GF-D8 (cell line): Measurements from ENCODE around the gene TSSK6.
"Not testable (repeated sequence)": the region's sequence is repeated elsewhere in the genome, so short reads cannot be mapped to it uniquely, and the experiment has no call there.

ENCODE experiments used
- DNase-seq: peaks from one replicate; lab custom pipeline; 2025; lab: John Stamatoyannopoulos, UW

Gene TSSK6

DNA sequence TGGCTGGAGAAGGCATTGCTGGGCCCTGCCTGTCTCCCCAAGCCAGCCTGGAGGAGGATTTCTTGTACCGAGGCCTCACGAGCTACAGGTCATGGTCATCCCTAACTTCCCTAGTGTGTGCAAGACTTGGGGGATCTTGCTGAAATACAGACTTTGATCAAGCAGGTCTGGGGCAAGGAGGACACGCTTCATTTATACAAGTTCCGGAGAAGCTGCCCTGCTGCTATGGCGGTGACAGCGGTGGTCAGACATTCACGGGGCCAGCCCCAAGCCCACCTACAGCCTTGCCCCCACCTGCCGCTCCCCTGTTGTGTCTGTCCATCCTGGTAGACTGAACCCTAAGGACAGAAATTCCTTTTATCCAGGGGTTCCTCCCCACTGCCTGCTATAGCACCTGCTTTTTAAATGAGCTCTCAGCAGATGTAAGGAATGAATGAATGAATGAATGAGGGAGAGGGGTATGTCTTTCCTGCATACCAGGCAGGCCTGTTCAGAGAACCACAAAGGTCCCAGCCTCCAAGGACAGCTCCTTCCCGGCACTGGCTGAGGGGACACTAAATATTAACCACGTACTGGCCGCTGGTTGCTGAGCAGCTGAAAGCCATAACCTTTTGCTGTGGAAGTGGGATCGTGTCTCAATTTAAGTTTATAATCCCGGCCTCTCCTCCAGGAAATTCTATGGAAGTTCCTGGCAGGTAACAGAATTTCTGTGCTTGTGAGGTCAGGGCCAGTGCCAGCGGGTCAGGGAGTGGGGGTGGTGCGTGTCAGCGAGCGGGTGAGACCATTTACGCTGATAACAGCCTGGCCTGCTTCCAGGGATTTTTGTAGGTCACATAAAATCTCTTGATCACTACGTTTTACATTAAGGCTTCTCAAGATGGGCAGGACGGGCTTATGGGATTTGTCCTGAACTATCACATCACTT, 27.1 kb downstream of the TSSK6 start:
- DNase-seq, result no peak

DNA sequence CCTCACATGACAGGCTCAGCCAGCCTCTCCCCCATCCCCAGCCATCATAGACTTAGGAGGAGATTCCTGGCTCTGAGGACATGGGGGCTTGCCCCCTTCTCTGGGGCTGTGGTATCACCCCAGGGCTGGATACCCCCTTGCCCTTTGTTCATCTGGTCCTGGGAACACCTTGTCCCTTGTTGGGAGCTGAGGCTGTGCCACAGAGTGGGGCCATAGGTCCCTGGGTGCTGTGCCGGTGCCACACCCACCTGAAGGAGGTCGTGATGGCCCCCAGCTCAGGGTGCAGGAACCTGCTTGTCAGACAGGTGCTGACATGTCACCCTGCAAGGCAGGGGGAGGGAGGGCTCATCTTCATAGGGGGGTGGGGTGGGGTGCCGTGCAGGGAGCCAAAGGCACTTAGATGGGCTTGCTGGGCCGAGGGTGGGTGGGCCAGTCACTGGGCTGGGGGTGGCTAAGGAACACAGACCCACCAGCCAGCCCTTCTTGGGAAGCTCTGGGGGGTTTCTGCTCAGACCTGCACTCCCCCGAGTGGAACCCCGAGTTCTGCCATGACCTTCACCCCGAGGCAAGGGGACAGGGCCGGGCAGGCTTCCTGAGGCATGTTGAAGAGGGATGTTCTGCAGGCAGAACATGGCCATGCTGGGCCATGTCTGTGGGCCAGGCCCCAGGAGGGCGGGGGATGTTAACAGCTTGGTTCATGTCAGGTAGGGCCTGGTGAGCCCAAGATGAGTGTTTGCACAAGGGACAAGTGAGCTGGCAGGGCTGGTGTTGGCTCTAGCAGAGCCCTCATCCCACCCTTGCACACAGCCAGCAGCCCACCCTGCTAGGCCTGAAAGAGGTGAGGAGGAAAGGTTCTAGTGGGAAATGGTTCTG, 28.0 kb downstream of the TSSK6 start:
- DNase-seq, result no peak

DNA sequence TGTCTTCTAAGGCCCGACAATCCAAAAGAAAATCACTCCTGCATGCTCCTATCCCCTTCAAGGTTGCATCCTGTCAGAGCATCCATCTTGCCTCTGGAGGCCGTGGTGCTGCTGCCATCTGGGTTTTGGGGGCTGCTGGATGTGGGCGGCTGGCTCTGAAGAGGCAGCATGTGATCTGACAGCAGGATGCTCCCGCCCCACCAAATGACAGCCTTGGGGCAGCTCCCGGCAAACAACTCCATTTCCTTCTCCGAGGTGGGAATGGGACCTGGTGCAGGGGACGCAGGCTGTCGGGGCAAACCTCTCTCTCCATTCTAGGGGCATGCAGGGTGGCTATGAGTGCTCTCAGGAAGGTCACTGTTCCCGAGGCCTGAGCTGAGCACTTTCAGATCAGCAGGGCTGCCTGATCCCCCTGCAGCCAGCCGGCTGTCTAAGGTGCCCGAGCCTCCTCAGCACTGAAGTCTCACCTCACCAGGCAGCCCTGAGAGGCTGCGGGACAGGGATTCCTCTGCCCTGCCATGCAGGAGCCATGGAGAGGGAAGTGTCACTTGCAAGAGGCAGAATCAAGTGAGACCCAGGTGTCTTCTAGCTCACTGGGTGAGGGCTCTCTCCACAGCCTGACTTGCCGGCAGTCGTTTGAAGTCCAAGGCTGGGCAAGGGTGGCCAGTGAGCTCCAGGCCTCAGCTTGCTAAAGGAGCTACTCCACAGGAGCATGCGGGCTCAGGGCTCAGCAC, 28.8 kb downstream of the TSSK6 start:
- no peak for DNase-seq

DNA sequence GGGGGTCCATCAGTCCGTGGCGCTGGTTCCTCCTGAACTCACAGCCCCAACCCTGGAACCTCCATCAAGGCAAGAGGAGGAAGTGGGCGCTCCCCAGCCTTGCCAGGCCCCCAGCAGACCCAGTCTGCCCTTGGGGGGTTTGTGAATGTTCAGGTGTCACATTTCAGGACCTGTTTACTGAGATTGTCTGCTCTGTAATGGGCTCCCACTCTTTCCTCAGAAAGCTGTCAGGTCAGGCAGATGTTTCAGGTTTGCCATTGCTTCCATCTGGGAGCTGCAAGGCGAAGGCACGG, 29.4 kb downstream of the TSSK6 start:
- DNase-seq, result no peak

DNA sequence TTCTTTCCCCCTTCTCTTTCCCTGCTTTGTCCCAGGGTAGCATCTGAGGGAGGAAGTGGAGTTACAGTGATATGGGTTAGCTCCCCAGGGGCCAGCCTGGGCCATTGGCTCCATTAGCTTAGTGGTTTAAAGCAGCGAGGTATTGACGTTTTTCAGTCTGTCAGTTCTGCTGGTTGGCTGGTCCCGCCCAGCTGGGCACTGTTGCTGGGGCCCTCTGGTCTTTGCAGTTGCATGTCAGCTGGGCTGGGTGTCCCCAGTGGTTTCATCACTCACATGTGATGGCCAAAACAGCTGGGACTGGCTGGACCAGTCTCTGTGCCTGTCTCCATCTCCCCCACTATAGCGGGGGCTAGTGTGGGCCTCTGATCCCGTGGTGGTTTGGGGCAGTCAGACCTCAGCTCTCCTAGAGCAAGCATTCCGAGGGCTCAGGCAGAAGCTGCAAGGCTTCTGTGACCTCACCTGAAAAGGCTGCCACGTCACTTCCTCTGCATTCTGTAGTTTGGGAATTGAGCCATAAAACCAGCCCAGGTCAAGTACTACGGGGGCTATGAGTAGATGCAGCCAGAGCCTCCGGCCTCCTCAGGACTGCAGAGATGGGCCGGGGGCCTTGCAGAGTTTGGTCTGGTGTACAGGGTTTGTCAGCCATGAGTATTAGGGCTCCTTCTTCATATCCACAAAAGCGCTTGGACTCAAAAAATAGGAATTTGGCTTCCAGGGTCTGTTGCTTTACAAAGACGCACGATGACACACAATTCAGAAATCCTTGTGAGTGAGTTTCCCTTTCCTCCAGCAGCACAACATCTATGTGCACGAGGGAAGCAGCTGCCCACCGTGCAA, 30.0 kb downstream of the TSSK6 start:
- DNase-seq, result no peak

DNA sequence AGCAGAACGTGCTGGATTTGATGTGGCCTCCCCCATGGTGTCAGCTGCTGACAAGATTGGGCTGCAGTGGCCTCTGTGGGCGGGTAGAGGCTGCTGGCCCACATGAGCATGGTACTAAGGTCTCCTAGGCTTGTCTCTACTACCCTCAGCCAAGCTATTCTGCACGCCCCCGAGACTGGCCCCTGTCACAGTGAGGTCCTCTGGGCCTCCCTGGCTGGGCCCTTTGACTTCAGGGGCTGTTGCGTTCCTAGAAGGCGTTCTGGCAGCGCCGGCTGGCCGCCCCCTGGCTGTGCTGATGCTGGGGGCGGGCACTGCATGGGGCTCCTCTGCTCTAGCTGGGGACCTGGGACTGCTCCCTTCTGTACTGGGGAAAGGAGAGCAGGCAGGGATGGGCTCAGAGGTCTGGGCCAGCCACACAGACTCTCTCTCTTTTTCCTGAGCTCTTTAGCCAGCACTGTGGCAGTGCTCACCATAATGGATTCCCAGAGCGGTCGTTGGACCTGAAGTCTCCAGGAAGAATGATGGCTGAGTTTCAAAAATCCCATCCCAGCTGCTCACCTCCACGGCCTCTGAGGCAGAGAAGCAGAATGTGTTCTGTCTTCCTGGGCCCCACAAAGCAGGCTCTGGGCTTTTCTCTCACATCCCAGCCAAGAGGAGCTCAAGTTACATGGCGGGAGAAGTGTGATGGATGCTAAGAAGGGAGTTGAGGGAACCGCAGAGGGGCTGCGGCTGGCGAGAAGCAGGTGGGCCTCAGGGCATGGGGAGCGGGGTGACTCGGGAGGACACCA, 32.3 kb downstream of the TSSK6 start:
- DNase-seq, result no peak

DNA sequence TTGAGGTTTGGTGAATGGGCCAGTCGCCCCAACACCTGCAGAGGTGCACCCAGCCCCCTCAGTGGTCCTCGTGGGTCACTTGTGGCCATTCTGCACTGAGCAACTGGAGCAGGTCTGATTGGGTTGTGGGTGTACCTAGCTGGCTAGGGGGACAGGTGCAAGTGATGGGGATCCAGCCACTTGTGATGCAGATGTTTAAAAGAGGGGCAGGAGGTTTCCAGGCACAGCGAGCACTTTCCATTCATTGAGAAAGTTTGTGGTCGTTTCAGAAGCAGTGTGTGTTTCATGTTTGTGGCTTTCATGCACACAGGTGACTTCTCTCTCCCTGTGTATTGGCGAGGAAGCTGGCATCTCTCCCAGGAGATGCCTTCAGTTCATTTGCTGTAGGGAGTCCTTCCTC, 34.7 kb downstream of the TSSK6 start:
- no peak for DNase-seq

DNA sequence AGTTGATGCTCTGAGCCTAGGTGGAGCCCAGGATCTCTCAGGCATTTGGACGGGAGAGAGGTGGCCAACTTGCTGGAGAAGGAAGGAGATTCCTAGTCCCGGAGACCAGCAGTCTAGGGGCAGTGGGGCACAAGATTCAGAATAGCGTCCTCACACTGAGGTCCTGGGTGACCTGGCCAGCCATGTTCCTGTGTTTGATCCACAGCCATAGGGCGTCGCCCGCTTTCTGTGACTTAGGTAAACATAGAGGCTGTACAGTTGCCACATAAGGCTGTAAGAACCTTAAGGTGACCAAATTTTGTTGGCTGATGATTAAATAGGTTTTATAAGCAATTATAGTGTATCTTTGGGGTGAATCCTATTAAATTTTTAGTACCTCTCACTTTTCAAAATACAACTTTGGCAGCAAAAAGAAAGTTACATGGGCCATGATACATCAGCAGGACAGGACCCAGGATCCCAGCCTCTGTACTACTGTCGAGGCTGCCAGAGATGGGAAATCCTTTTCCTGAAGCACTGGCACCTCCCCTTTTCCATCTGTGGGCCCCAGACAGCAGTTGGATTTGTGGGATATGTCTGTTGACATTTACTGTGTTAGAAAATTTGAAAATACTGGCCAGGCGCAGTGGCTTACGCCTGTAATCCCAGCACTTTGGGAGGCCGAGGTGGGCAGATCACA, 37.5 kb downstream of the TSSK6 start:
- no peak for DNase-seq

DNA sequence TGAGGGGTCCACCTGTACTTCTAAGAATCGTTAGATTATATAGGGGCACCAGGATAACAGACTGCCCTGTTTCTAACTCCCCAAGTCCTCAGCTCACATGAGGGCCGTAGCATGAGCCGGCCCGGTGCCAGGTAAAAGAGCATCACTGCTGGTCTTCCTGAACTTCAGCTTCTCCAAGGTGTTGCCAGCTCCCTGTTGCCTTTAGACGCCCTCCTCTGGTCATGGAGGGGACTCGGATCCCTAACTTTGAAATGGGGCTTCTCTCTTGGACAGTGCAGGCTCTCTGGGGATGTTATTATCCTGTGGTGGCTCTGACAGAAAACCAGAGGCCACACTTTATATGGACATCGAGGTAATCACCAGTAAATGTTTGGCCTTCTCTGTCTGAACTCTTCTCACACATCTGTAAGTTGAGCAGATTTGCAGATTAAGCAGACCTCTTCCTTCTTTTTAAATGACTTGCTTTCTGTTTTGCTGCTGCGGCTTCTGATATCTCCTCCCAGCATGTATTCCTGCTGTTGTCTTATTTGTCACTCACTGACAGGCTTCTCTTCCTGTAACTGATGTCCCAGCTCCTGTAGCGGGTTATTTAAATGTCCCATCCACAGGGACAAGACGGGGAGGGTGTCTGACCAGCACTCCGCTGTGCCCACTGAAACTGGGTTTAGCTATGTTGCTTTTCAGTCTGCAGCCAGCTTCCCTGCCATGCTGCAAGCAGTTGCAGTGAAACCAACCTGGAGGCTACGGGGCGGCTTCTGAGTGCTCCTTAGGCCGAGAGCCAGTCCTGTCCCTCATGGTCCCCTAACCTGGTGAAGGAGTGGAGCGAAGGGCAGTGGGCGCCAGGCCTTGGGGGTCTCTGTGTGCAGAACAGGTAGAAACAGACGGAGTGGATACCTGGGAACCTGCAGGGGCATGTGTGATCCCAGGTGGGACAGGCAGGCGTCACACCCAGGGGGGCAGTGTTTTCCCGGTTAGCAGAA, 39.2 kb downstream of the TSSK6 start:
- DNase-seq, result no peak

DNA sequence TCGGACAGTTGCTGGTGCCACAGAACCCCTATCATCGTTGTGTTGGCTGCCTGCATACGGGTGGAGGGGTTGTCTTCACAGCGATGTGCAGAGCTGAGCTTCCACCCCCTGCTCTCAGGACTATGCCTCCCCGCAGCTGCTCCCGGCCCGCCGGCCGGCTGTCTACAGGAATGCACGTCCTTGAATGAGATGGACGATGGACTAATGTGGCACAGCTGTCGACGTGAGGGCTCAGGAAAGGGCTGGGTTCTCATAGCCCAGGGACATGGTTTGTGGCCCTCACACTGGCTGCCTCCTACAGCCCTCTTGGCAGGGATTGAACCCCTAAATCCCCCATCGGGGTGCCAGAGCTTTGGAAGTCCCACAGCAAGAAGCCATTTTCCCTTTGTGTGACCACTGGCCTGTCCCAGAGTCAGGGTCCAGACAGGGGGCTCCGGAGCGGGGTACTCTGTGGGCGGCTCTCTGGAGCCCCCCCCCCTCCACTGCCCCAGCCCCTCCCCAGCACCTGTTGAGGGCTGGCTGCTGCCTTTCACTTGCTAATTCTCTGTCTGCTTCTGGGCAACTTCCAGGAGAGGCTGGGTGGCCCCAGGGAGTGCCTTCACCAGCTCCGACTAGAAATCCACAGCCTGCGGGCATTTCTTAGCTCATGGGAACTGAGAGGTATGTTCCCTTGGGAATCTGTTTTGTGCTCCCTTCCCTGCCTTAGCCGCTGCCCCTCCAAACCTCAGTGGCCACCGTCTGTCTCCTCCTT, 40.2 kb downstream of the TSSK6 start:
- no peak for DNase-seq

DNA sequence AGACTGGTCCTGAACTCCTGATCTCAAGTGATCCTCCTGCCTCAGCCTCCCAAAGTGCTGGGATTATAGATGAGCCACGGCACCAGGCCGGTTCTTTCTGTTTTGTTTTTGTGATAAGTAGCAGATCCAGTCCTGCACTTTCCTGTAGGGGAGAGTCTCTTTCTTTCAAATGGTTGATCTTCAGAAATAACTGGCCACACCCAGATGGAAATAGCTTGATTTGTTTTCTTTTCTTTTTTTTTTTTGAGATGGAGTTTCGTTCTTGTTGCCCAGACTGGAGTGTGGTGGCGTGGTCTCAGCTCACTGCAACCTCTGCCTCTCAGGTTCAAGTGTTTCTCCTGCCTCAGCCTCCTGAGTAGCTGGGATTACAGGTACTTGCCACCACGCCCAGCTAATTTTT, 43.2 kb downstream of the TSSK6 start:
- DNase-seq, result not testable (repeated sequence)

DNA sequence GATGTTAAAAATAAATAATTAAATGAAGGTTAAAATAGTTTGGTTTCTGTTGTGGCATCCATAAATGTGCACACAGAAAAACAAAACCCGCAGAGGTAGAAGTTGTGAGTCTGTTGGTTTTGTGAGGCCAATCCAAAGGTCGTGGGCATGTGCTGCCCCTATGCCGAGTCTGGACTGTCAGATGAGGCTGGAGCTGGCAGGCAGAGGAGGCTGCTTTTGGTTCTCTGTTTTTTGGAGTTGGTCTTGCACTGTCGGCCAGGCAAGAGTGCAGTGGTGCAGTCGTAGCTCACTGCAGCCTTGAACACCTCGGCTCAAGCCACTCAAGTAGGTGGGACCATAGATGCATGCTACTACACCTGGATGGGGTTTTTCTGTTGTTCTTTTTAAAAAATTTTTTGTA, 43.7 kb downstream of the TSSK6 start:
- no peak for DNase-seq

DNA sequence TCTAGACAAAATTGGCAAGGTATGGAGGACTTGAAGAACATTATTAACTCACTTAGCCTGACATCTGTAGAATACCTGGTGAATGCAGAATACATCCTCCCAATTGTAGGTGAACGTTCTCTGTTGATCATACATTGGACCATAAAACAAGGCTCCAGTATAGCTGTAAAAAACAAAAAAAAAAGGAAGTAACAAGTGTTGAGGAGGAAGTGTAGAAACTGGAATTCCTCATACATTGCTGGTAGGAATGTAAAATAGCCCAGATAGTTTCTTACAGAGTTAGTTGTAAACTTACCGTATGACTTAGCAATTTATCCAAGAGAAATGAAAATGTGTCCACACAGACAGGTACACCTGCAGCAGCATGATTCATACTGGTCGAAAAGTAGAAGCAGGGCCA, 44.8 kb downstream of the TSSK6 start:
- DNase-seq, result peak; percentile 29

DNA sequence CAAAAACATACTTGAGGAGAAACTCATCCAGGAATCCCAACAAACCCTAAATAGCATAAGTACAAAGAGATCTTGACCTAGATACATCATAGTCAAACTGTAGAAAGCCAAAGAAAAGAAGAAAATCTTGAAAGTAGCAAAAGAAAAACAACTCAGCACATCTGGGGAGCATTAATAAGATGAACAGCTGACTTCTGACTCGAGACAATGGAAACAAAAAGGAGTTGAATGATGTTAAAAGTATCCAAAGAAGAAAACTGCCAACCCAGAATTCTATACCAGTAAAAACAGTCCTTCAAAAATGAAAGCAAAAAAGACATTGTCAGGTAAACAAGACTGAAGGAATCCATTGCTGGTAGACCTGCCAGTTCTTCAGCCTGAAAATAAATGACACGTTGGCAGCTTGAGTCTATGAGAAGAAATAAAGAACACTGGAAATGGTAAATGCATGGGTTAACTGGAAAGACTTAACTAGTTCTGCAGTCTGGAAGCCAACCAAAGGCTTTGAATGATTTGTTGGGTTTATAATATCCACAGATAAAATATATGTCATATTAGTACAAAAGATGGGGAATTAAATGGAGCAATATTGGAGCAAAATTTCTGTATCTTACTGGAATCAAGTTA, 46.8 kb downstream of the TSSK6 start:
- no peak for DNase-seq

DNA sequence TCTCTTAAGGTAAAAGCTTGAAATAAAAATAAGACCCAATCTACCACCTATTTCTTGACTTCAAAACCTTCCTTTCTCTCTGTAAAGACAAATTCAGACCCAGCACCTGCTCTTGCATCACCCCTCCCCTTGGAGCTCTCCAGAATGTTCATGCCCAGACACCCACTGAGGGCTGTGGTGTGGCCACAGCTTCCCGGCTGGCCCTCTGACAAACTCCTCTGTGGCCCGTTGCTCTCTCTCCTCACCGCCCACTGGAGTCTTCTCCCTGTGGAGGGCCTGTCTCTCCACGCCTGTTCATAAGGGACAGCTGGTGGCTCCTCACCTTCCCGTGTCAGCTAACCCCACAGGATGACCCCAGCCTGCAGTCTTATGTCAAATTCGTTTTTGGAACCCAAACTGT, 49.1 kb downstream of the TSSK6 start:
- DNase-seq, result no peak

DNA sequence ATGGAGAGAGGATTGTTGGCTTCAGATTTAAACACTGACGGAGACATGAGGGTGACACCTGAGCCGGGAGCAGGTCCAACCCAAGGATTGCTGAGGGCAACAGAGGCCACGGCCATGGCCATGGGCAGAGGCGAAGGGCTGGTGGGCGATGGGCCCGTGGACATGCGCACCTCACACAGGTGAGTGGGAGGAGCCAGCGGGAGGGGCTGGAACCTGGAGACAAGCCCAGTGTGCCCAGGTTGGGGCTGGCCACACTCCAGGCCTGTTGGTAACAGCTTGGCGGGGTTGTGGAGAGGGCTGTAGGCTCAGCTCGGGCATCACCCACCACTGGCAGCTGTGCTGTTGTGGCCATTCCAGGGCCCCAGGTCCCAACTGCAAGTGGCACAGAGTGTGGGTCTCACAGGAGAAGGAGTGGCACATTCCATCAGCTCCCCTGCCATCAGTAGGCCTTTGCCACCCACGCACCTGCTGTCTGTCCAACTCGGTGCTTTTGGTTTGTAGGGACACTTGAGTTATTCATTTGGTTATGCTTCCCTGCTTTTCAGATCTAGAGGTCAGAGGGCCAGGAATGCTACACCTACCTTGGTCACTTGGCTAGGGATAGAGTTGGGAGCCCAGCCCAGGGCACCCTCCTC, 49.8 kb downstream of the TSSK6 start:
- DNase-seq, result no peak

DNA sequence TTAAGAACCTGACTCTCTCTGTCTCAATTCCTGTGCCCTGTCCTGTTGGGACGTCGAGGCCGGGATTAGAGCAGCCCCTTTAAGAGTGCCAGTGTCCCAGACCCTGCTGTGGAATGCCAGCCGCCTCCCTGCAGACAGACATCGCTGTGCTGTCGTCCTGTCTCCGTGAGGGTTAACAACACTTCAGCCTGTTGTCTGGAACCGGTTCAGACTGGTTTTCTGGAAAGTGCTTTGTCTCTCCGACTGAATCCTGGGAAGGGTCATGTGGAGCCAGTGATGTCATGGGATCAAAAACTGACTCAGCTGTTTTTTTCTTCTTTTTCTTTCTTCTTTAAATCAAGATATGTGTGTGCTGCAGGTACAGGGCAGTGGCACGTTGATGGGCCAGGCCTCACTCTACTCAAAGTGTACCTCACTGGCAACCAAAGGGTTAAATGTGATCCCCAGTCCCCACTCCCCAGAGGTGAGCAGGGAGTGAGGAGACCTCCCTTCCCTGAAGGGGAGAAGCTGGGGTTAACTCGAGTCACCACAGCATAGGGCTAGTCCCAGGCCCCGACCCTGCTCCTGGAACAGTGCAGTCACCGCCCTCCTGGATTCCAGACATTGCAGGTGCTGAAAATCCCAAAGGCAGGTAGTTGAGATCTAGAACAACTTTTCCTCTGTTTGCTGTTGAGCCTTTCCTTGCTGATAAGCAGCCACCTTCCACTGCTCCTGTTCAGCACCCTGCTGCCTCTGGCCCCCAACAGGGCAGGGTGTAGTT, 50.8 kb downstream of the TSSK6 start:
- DNase-seq, result no peak
